Spleen (tissue), 13 donors: ENCODE measurements around the gene NEO1. TPM values are rescaled to one million over a fixed set of nuclear protein-coding genes. Genes with fewer than 3 reads are reported as not detected.

ENCODE experiments used
- DNase-seq: peaks from one replicate; pipeline ENCODE4 v3.0.0-alpha.2; 2020
- H3K27ac ChIP-seq, 8 donors: fragments of 200-600 bp; sonication (generic) in 7 of 8; 1 replicate in 4 of 8; 2 replicates in 4 of 8; pipeline versions ENCODE4 v1.5.0 to v1.8.0; 2016 to 2021; ENCODE audit warnings: inconsistent platforms in 4 of 8, mild to moderate bottlenecking in 4 of 8, moderate library complexity in 1 of 8
- H3K27me3 ChIP-seq, 7 donors: fragments of 200-600 bp; sonication (generic) in 6 of 7; replicated peaks in 1 of 7; 1 replicate in 4 of 7; 2 replicates in 3 of 7; pipeline versions ENCODE4 v1.5.0 to v1.8.0; 2016 to 2021; ENCODE audit warnings: inconsistent platforms in 3 of 7, mild to moderate bottlenecking in 1 of 7
- H3K36me3 ChIP-seq, 6 donors: fragments of 200-600 bp; sonication (generic) in 5 of 6; 1 replicate in 4 of 6; 2 replicates in 2 of 6; pipeline versions ENCODE4 v1.5.0 to v1.8.0; 2016 to 2021; ENCODE audit warnings: inconsistent platforms in 2 of 6
- H3K4me1 ChIP-seq, 6 donors: fragments of 200-600 bp; sonication (generic) in 5 of 6; 1 replicate in 3 of 6; 2 replicates in 3 of 6; pipeline versions ENCODE4 v1.5.0 to v1.8.0; 2016 to 2021; ENCODE audit warnings: inconsistent platforms in 3 of 6
- H3K4me3 ChIP-seq, 8 donors: fragments of 200-600 bp; sonication (generic) in 7 of 8; 1 replicate in 4 of 8; 2 replicates in 4 of 8; pipeline versions ENCODE4 v1.5.0 to v1.8.0; 2016 to 2021; ENCODE audit warnings: inconsistent platforms in 4 of 8, mild to moderate bottlenecking in 4 of 8, moderate library complexity in 2 of 8
- H3K9me3 ChIP-seq, 8 donors: fragments of 200-600 bp; sonication (generic) in 7 of 8; 1 replicate in 4 of 8; 2 replicates in 4 of 8; pipeline versions ENCODE4 v1.5.0 to v1.8.0; 2016 to 2021; ENCODE audit warnings: inconsistent platforms in 4 of 8
- POLR2A ChIP-seq, 3 donors: fragments of 450-650 bp; IDR thresholded peaks; one replicate each; pipeline ENCODE4 v1.5.1; 2017; ENCODE audit warnings: antibody characterized with exemption in 3 of 3, mild to moderate bottlenecking in 1 of 3
- POLR2AphosphoS5 ChIP-seq, 3 donors: sonication (generic); formaldehyde crosslinking; IDR thresholded peaks; one replicate each; pipeline ENCODE4 v1.5.1; 2017; ENCODE audit warnings: antibody characterized with exemption in 3 of 3
- WGBS, 5 donors: extraction: QIAGEN DNeasy Blood & Tissue Kit in 3 of 5; methylation state at CpG; one replicate each; pipeline versions ENCODE4 v1.1.5 to v1.1.7; 2013 to 2018; 5-methylcytosine and 5-hydroxymethylcytosine counted together
- intact Hi-C: fragments of 100-400 bp; cut with DNase I; formaldehyde crosslinking; loops from one replicate; pipeline ENCODE4 v1.15.0; 2023; ENCODE audit warnings: low total_unique reads
- long read RNA-seq, 2 donors: transcript quantifications; one replicate each; lab custom pipeline, GENCODE V29; 2026
- polyA plus RNA-seq, 3 donors: library from polyadenylated mRNA; stranded (reverse); fragments of 200-250 nt; gene quantifications; one replicate each; pipeline ENCODE4 v1.2.1, GENCODE V29; 2013
- total RNA-seq, 7 donors: library from RNA; depleted of rRNA in 3 of 7; stranded (reverse); fragments of >200 nt in 3 of 7; fragmentation: NEBNext Ultra II Directional in 4 of 7; extraction: Animal tissue kit (Norgen Biotek cat#: 25700) in 4 of 7; gene quantifications; one replicate each; pipeline versions ENCODE4 v1.1.0 to v1.2.1, GENCODE V29; 2016 to 2021
- TF ChIP-seq, protein P1 (sequence below), 11 experiments: fragments of 200-600 bp in 7 of 11; fragments of 450-650 bp in 4 of 11; sonication (generic) in 4 of 11; IDR thresholded peaks in 8 of 11; conservative IDR thresholded peaks in 3 of 11; 1 replicate in 7 of 11; 2 replicates in 4 of 11; pipeline versions ENCODE4 v1.4.0 to v1.8.0; 2016 to 2021; ENCODE audit warnings: antibody characterized with exemption in 11 of 11, inconsistent platforms in 4 of 11, mild to moderate bottlenecking in 1 of 11
- donor health status: healthy with polysubstance abuse.
- donor health status: DM: no; HTN: no; CAD: no; lungs with moderate emphysema.
- donor health status: DM: no; HTN: no; CAD: no.
- donor health status: Bipolar disorder and iron deficiency.
- donor health status: healthy.
- donor health status: DM: no; HTN: no; CAD: no.
- donor health status: DM: yes; HTN: yes; CAD: no.

Gene NEO1, protein sequence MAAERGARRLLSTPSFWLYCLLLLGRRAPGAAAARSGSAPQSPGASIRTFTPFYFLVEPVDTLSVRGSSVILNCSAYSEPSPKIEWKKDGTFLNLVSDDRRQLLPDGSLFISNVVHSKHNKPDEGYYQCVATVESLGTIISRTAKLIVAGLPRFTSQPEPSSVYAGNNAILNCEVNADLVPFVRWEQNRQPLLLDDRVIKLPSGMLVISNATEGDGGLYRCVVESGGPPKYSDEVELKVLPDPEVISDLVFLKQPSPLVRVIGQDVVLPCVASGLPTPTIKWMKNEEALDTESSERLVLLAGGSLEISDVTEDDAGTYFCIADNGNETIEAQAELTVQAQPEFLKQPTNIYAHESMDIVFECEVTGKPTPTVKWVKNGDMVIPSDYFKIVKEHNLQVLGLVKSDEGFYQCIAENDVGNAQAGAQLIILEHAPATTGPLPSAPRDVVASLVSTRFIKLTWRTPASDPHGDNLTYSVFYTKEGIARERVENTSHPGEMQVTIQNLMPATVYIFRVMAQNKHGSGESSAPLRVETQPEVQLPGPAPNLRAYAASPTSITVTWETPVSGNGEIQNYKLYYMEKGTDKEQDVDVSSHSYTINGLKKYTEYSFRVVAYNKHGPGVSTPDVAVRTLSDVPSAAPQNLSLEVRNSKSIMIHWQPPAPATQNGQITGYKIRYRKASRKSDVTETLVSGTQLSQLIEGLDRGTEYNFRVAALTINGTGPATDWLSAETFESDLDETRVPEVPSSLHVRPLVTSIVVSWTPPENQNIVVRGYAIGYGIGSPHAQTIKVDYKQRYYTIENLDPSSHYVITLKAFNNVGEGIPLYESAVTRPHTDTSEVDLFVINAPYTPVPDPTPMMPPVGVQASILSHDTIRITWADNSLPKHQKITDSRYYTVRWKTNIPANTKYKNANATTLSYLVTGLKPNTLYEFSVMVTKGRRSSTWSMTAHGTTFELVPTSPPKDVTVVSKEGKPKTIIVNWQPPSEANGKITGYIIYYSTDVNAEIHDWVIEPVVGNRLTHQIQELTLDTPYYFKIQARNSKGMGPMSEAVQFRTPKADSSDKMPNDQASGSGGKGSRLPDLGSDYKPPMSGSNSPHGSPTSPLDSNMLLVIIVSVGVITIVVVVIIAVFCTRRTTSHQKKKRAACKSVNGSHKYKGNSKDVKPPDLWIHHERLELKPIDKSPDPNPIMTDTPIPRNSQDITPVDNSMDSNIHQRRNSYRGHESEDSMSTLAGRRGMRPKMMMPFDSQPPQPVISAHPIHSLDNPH (N-terminal part only)
- total RNA-seq (10 to 100 TPM in 6 of 7 donors, 1 to 10 TPM in 1; 8.6 to 14.3 (median 12.6) TPM), polyA plus RNA-seq (1 to 10 TPM; 1.4 to 3.4 (median 1.6) TPM)
- long read RNA-seq, donor 1, result 0 reads
- long read RNA-seq, donor 2, result 0 reads

DNA sequence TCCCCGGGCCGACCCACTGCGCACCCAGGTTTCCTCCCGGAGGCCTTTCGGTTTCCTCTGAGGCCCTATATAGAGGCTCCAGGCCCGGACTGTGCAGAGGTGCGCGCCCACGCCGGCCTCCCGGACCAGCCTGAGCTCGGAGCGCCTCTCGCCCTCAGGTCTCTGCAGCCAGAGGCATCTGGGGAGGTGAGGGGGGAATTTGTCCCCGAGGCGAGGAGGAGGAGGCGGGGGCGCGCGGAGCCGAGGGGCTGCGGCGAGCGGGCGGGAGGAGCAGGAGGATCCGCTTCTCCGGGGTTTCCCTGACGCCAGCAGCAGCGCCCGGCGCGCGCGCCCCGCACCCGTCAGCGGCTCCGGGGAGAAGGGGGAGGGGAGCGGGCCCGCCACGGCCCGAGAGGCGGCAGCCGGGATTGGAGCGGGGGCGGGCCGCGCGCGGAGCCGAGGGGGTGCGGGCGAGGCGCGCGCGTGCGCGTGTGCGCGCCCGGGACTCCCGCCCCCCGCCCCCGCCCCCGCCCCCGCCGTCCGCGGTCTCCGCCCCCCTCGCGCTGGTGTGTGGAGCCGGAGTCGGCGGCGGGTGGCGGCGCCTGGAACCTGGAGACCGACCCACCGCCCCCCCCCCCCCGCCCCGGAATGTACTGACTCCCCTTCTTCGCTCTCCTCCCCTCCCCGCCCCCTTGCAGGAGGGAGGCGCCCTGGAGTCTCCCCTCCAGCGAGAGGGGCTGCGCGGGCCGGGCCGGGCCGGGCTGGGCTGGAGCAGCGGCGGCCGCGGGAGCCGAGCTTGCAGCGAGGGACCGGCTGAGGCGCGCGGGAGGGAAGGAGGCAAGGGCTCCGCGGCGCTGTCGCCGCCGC, at the start of gene NEO1:
NEO1 (plus strand) TSS at position 657 of the 846 bp plus-strand sequence. CDS start 213 bp downstream, outside the sequence.
- H3K27me3 ChIP-seq, result peaks cover 0 to 91% (median 45%) of the 10 kb centered on the region in 7 donors
- peak within 1 kb of the TSS; percentile 53 to 89 (median 76) for H3K4me3 ChIP-seq
- peaks cover 4 to 27% (median 19%) of the 10 kb centered on the region in 6 donors for H3K4me1 ChIP-seq
- DNase-seq, result peak; percentile 89
- no peaks in the 10 kb centered on the region for H3K9me3 ChIP-seq
- H3K36me3 ChIP-seq, result no peaks in the 10 kb centered on the region
- TF ChIP-seq POLR2AphosphoS5 (IDR thresholded peaks at IDR 0.05), result peak; percentile 21 to 73 (median 66)
- no peak for TF ChIP-seq POLR2A (IDR thresholded peaks at IDR 0.05)
- TF ChIP-seq, protein P1, sequence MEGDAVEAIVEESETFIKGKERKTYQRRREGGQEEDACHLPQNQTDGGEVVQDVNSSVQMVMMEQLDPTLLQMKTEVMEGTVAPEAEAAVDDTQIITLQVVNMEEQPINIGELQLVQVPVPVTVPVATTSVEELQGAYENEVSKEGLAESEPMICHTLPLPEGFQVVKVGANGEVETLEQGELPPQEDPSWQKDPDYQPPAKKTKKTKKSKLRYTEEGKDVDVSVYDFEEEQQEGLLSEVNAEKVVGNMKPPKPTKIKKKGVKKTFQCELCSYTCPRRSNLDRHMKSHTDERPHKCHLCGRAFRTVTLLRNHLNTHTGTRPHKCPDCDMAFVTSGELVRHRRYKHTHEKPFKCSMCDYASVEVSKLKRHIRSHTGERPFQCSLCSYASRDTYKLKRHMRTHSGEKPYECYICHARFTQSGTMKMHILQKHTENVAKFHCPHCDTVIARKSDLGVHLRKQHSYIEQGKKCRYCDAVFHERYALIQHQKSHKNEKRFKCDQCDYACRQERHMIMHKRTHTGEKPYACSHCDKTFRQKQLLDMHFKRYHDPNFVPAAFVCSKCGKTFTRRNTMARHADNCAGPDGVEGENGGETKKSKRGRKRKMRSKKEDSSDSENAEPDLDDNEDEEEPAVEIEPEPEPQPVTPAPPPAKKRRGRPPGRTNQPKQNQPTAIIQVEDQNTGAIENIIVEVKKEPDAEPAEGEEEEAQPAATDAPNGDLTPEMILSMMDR (IDR thresholded peaks at IDR 0.05 in 8 of 11, conservative IDR thresholded peaks at IDR 0.05 in 3 of 11), result no peak
- peak within 1 kb of the TSS in 7 of 8 donors; percentile 75 to 86 (median 82) for H3K27ac ChIP-seq
- WGBS, 5 donors, result 0 to 1% (median 1%) methylated on average over 29 to 94 of the region's 108 CpGs
- intact Hi-C loops, result no loop called here

DNA sequence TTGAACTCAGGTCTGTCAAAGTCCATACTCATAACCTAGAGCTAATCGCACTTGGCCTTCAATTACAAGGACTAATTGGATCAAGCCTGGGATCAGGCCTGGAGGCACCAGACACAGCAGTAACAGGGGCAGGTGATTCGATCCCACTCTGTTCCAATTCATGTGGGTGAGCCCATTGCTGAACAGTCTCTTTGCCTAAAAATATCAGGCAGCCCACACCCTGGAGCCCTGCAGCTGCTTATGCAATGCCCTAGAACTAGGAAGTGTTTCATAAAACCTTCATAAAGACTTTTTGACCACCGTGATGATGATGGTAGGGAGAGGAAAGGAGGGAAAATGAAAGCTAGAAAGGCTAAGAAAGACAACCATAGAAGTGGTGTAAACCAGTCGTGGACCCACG, 47.8 kb upstream of the NEO1 start:
- Histone ChIP-seq H3K36me3 (no peaks in the 10 kb centered on the region), H3K27me3 (peaks cover 0 to 47% (median 0%) of the 10 kb centered on the region in 7 donors), H3K27ac (no peak overlapping the region), H3K9me3 (no peaks in the 10 kb centered on the region), H3K4me3 (no peak overlapping the region), H3K4me1 (no peaks in the 10 kb centered on the region)
- DNase-seq, result no peak
- intact Hi-C loops, result no loop called here
- 74 to 86% (median 77%) methylated on average over 5 of the region's 5 CpGs for WGBS, 5 donors
- TF ChIP-seq POLR2A (IDR thresholded peaks at IDR 0.05), result no peak
- TF ChIP-seq, protein P1 (IDR thresholded peaks at IDR 0.05 in 8 of 11, conservative IDR thresholded peaks at IDR 0.05 in 3 of 11), result no peak
- no peak for TF ChIP-seq POLR2AphosphoS5 (IDR thresholded peaks at IDR 0.05)

DNA sequence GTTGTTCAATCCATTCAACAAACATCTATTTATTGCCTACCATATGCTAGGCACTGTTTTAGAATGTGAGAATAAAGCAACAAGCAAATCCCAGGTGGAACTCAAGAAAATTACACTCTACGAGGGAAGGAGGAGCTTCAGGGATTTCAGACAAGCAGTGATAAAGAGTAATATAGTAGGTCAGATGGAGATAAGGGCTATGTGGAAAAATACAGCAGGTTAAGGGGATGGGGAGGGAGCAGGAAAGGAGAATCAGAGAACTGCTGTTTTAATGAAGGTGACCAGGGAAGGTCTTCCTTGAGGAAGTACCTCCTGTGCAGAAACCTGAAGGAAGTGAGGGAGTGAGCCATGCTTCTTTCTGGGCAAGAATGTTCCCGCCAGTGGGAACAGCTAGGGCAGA, 47.2 kb upstream of the NEO1 start:
- Histone ChIP-seq H3K36me3 (no peaks in the 10 kb centered on the region), H3K27ac (no peak overlapping the region), H3K4me1 (no peaks in the 10 kb centered on the region), H3K4me3 (no peak overlapping the region), H3K9me3 (no peaks in the 10 kb centered on the region), H3K27me3 (peaks cover 0 to 45% (median 6%) of the 10 kb centered on the region in 7 donors)
- no peak for DNase-seq
- intact Hi-C loops, result no loop called here
- no peak for TF ChIP-seq POLR2A (IDR thresholded peaks at IDR 0.05)
- TF ChIP-seq, protein P1 (IDR thresholded peaks at IDR 0.05 in 8 of 11, conservative IDR thresholded peaks at IDR 0.05 in 3 of 11), result no peak
- TF ChIP-seq POLR2AphosphoS5 (IDR thresholded peaks at IDR 0.05), result no peak
- WGBS, 5 donors, result 70 to 83% (median 74%) methylated on average over 2 of the region's 2 CpGs
